ENCODE data around the gene PRKG1. TPM values are rescaled to one million over a fixed set of nuclear protein-coding genes. Genes with fewer than 3 reads are reported as not detected.

PRKG1 gene
- total RNA-seq, 1 experiment from 2014 or later: 1.0 TPM

- DNase-seq (ENCODE audit: extremely low read depth, low read depth): no peak
These were observed 1239.1 kb downstream of the PRKG1 start for GRCh38 chr10:52313256-52313932.

DNA sequence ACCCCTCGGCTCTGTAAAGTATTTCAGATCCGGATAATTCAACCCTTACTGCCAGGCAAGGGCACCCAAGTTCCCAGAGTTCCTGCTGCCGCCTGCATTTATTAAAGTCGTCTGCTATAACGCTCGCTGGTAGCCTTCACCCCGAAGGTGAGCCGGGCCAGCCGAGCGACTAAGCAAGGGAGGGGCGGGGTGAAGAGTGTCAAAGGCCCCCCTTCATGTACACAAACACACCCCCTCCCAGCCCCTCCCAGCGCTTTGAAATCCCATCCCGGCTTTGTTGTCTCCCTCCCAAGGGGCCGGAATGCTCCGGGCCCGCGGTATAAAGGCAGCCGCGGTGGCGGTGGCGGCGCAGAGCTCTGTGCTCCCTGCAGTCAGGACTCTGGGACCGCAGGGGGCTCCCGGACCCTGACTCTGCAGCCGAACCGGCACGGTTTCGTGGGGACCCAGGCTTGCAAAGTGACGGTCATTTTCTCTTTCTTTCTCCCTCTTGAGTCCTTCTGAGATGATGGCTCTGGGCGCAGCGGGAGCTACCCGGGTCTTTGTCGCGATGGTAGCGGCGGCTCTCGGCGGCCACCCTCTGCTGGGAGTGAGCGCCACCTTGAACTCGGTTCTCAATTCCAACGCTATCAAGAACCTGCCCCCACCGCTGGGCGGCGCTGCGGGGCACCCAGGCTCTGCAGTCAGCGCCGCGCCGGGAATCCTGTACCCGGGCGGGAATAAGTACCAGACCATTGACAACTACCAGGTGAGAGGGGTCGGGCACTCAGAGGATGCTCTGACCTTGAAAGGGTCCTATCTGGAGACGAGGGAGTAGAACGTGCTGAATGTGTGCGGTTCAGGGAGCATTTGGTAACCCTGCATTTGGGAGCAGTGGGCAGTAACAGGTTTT lies 1239.9 kb downstream of the PRKG1 start, which contains the start of gene DKK1:
TSS of gene DKK1 (plus strand) at position 349 of the 889 bp plus-strand sequence. CDS start at position 503, 154 bp downstream.
- peak; percentile 74 for DNase-seq (ENCODE audit: extremely low read depth, low read depth)

- DNase-seq (ENCODE audit: extremely low read depth, low read depth): no peak
These were observed 1240.7 kb downstream of the PRKG1 start for GRCh38 chr10:52314822-52315552.

DNA sequence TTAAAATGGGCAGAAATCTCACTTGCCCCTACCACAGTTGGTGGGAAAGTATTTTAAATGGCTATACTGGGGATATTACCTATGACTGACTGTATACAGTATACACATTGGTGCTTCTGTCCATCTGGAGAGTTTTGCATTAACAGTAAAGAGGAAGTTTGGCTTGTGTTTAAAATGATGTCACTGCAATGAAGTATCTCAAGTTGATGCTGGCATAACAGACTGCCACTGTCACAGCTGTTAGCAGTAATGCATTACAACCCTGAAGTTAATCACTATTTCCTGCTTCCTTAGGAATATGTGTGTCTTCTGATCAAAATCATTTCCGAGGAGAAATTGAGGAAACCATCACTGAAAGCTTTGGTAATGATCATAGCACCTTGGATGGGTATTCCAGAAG lies 1241.7 kb downstream of the PRKG1 start:
- no peak for DNase-seq (ENCODE audit: extremely low read depth, low read depth)

GRCh38 chr10:52316500-52316899 lies 1242.2 kb downstream of the PRKG1 start:
- no peak for DNase-seq (ENCODE audit: extremely low read depth, low read depth)

DNA sequence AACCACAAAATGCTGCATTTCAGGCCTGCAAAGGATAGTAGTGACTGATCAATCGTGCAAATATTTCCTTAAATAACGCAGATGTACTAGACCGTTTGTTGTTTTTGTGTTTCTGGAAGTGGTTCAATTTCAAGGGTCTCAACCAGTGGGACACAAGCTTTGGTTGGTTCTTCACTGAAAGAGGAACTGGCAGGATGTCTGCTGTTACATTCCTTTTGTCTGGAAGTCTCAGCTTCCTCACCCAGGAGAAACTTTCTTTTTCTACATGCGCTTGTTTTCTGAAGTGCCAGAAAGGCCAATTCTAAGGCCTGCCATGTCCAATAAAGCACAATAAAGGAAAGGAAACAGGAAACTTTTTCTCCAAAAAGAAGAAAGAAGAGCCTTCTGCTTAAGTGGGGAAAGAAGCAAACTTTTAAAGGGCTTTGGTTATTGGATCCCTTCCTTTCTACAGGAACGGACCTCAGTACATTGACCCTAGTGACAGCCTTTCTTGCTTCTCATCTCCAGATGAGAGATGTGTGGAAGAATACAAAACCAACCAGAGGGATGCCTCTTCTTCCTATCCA lies 1243.9 kb downstream of the PRKG1 start:
- DNase-seq (ENCODE audit: extremely low read depth, low read depth): no peak

DNA sequence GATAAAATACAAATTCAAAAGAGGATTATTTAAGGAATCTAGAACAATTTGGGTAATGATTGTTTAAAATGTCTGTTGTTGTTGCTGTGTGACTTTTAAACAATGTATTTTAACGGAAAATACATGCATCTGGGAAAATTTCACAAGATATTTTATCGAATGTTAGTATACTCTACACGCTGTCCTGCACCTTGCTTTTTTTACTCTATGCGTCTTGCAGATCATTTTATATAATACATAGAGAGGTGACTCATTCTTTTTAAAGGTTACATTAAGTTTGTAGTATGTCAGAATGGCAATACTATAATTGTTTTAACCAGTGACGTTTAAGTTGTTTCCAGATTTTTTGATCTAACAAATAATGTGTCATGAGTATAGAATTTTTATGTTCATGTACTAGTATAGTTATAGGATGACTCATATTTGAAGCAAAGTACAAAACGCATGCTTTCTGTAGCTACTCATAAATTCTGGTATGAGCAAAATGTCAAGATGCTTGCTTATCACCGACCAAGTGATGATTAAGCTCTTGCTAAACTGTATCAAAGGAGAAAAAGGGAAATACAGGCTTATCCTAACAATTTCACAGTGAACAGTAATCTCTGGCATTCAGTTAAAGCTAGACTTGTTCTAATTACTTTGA lies 1244.7 kb downstream of the PRKG1 start:
- peak; percentile 86 for DNase-seq (ENCODE audit: extremely low read depth, low read depth)

GRCh38 chr10:52319926-52320325 lies 1245.6 kb downstream of the PRKG1 start:
- DNase-seq (ENCODE audit: extremely low read depth, low read depth): no peak

GRCh38 chr10:52322323-52322722 lies 1248.0 kb downstream of the PRKG1 start:
- no peak for DNase-seq (ENCODE audit: extremely low read depth, low read depth)

GRCh38 chr10:52322936-52323335 lies 1248.6 kb downstream of the PRKG1 start:
- no peak for DNase-seq (ENCODE audit: extremely low read depth, low read depth)

DNA sequence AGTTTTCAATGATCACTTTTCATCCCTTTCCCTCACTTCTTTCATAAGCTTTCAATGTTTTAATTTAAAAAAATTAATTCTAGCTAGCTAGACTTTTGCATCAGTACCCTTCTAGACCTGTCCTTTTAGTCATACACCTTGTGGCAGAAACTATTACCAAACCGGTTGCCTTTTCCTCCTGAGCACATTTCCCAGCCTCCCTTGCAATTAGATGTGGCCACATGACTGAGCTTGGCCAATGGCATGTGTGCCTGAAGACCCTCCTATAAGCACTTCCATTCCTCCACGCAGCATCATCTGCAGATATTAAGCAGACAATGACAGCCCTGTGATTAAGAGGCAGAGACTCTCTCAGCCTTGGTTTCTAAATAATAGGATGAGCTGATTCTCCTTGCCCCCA lies 1252.1 kb downstream of the PRKG1 start:
- DNase-seq (ENCODE audit: extremely low read depth, low read depth): no peak

DNA sequence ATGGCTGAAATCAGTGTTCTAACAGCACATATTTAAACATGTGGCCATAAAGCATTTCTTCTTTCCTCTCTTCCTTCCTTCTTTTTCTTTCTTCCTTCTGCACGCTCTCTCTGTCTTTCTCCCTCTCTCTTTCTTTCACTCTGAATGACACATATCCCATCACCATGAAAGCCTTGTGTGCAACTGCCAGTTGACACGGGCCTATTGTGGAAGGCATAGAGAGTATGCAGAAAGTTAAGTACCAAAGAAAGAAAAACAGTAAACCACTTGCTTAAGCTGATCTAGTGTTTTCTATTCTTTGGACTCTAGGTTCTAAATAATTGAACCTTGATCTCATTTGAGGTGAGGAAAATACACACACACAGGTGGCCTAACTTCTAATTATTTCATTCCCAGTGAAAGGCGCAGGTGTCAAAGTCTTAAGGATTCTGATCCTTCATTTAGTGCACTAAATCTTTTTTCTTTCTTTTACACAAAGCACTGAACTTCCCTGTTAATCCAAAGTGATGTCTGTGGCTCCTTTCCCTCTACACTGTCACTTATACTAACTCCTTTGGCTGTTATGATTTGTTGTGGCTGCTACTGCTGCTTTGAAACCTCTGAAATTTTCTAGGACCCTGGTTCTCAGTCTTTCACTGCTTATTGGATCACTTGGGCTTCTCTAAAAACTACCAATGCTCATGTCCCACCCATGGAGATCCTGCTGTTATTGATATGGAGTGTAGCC lies 1257.5 kb downstream of the PRKG1 start:
- no peak for DNase-seq (ENCODE audit: extremely low read depth, low read depth)

GRCh38 chr10:52332815-52333214 lies 1258.5 kb downstream of the PRKG1 start:
- DNase-seq (ENCODE audit: extremely low read depth, low read depth): no peak

- no peak for DNase-seq (ENCODE audit: extremely low read depth, low read depth)
These were observed 1260.3 kb downstream of the PRKG1 start for GRCh38 chr10:52334595-52334994.

- DNase-seq (ENCODE audit: extremely low read depth, low read depth): no peak
These were observed 1261.4 kb downstream of the PRKG1 start for GRCh38 chr10:52335665-52336064.

GRCh38 chr10:52337225-52337624 lies 1262.9 kb downstream of the PRKG1 start:
- DNase-seq (ENCODE audit: extremely low read depth, low read depth): no peak

DNA sequence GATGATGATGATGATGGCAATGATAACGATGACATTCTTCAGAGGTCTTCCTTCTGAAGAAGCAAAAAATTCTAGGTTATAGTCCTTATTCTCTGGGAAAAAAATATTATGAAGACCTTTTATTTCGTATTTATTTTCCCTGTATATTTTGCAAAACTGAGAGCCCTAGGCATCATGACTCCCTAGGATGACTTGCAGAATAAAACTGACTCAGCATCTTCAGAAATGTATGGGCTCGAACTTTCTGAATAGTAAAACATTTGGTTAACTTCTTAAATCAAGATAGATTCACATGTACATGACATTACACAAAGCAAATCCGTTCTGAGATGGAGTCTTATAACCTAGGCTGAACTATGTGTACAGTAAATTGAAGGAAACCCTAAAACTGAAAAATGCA lies 1269.2 kb downstream of the PRKG1 start:
- DNase-seq (ENCODE audit: extremely low read depth, low read depth): peak; percentile 30

DNA sequence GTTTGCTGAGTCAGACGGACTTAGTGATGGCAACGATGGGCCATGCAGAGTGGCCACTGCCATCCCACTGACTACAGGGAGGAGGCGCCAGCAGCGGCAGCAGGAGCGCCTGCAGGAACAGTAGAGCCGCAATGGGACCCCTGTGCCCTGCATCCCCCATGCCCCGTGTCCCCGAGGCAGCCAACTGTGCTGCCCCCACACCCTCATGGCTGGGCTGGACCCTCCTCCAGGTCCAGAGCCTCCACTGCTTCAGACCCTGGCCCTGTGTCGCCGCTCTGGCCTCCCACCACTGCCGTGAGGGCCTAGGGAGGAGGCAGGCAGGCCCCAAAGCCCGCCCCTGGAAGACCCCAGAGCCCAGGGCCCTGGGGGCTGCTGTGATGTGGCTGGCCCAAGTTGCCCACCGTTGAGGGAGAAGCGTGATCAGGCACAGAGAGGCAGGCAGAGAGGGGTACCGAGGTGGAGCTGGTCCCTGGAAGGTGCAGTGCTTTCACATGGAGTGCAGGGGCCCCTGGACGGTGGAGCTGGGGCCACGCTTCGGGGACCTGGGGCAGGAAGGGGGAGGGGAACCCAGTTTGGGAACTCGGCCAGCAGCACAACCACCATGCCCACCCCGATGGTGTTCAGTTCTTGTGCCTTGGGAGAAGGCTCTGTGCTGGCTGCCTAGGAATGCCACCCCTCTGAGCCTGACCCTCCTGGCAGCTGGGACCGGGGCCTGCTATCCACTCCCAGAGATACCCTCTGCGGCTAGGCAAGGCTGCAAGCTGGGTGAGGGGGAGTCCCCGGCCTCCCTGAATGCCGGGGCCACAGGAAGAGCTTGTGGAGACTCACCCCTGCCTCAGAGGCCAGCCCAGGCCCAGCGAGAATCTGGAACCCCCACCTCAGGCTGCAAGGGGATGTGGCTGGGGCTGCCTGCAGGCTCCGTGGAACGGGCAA lies 1272.4 kb downstream of the PRKG1 start:
- no peak for DNase-seq (ENCODE audit: extremely low read depth, low read depth)

- no peak for DNase-seq (ENCODE audit: extremely low read depth, low read depth)
These were observed 1273.0 kb downstream of the PRKG1 start for GRCh38 chr10:52347327-52347667.

All from NCI-H460 (cell line).